Measurements from ENCODE around the gene NUP210. TPM values are rescaled to one million over a fixed set of nuclear protein-coding genes. Genes with fewer than 3 reads are reported as not detected.
A peak's percentile ranks its signal among the peaks of the same experiment; 100 is the strongest.

NUP210 gene
- total RNA-seq, 4 donors from 2014 or later = 3.1 to 15.4 (median 5.0) TPM

DNA sequence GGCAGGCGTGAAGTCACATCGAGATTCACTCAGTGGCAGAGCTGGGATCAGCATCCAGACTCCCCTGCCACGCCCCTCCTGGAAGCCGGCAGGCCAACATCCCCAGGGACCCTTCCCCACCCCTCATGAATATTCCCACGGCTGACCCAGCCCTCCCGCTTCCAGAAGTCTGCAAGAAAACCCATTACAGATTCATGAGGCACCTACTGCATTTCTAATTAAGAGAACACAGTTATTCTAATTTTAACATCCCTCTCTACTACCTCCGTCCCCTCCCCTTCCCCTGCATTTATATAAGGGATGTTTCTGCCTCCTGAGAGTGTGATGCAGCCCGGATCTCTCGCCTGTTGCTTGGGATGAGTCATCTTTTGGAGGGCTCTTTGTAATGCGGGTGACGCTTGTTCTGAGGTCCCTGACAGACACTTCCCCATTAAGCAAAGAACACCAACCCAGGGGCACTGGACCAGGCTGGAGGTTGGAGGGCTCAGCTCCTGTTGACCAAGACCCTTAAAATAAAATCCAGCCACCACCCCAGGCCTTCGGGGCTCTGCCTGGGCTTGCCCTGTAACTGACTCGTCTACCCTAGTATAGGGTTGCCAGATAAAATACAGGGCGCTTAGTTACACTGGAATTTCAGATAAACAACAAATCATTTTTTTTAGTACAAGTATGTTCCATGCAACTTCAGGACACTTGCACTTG is 118.7 kb downstream of the NUP210 start:
- no peaks in the 10 kb centered on the region for H3K36me3 ChIP-seq
- H3K27ac ChIP-seq = no peak overlapping the region
- WGBS = 27% methylated on average over 13 of the region's 14 CpGs
- DNase-seq (ENCODE audit: low spot score in 2 of 2) = no peak
- TF ChIP-seq POLR2AphosphoS5 (IDR thresholded peaks at IDR 0.05) (no peak), EP300 (IDR thresholded peaks at IDR 0.05) (no peak), POLR2A (IDR thresholded peaks at IDR 0.05) (no peak)
- TF ChIP-seq, protein P1, sequence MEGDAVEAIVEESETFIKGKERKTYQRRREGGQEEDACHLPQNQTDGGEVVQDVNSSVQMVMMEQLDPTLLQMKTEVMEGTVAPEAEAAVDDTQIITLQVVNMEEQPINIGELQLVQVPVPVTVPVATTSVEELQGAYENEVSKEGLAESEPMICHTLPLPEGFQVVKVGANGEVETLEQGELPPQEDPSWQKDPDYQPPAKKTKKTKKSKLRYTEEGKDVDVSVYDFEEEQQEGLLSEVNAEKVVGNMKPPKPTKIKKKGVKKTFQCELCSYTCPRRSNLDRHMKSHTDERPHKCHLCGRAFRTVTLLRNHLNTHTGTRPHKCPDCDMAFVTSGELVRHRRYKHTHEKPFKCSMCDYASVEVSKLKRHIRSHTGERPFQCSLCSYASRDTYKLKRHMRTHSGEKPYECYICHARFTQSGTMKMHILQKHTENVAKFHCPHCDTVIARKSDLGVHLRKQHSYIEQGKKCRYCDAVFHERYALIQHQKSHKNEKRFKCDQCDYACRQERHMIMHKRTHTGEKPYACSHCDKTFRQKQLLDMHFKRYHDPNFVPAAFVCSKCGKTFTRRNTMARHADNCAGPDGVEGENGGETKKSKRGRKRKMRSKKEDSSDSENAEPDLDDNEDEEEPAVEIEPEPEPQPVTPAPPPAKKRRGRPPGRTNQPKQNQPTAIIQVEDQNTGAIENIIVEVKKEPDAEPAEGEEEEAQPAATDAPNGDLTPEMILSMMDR (IDR thresholded peaks at IDR 0.05) = no peak
- H3K27me3 ChIP-seq = peaks cover 13% of the 10 kb centered on the region
- no peaks in the 10 kb centered on the region for H3K4me1 ChIP-seq
- H3K9me3 ChIP-seq = no peaks in the 10 kb centered on the region
- H3K4me3 ChIP-seq = no peak overlapping the region

DNA sequence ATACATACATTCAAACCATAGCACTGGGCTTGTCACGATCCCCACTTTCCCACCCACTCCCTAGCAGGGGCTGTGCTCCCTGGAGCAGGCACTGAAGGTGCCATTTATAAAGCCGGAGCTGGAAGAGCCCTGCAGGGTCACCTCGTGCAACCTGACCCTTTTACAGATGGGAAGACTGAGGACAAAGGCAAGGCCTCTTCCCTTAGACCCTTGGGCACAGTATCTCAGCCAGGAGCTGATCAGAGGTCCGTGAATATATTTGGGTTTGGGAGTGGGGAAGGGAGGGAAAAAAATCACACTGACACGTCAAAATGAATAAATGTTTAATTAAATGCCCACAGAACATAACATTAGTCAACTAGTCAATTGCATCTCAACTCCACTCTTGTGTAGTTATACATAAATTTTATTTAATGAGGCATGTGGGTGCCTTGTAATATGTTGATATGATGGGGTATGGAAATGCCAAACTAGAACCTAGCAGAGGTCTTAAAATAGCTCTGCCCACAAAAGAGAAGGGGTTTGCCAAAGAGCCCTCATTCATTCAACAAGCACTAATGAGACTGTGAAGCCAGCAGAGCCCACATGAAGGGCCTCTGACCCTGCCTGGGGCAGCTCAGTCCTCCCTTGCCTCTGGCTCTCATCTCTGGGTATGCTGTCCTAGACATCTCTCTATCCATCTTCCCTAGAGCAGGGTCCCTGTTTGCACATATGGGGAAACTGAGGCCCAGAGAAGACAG is 119.4 kb downstream of the NUP210 start:
- H3K36me3 ChIP-seq = no peaks in the 10 kb centered on the region
- WGBS = 77% methylated on average over 5 of the region's 5 CpGs
- no peaks in the 10 kb centered on the region for H3K4me1 ChIP-seq
- TF ChIP-seq POLR2A (IDR thresholded peaks at IDR 0.05) = no peak
- TF ChIP-seq POLR2AphosphoS5 (IDR thresholded peaks at IDR 0.05) = no peak
- TF ChIP-seq, protein P1 (IDR thresholded peaks at IDR 0.05) = no peak
- no peak for TF ChIP-seq EP300 (IDR thresholded peaks at IDR 0.05)
- no peaks in the 10 kb centered on the region for H3K9me3 ChIP-seq
- no peak overlapping the region for H3K4me3 ChIP-seq
- no peak overlapping the region for H3K27ac ChIP-seq
- DNase-seq (ENCODE audit: low spot score in 2 of 2) = no peak
- peaks cover 19% of the 10 kb centered on the region for H3K27me3 ChIP-seq

DNA sequence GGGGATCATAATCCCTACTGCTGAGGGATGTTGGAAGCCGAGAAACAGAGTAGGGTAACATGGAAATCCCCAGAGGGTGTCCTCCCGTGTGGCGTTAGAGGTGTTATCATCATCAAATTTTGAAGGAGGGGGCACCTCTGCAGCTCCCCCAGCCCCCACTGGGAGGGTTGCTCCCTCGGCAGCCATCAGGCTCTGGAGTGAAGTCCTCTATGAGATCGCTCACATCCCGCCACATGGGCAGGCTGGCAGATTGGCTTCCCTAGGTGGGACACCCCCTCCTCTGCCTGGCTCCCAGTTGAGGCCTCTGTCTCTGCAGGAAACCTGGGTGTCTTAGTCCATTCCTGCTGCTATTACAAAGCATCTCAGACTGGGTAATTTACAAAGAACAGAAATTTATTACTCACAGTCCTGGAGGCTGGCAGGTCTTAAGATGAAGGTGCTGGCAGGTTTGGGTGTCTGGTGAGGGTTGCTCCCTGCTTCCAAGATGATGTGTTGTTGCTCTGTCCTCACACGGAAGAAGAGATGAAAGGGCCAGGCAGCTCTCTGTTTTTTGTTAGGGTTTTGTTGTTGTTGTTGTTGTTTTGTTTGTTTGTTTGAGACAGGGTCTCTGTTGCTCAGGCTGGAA is 120.5 kb downstream of the NUP210 start:
- no peaks in the 10 kb centered on the region for H3K4me1 ChIP-seq
- no peaks in the 10 kb centered on the region for H3K36me3 ChIP-seq
- no peak for DNase-seq (ENCODE audit: low spot score in 2 of 2)
- H3K4me3 ChIP-seq = no peak overlapping the region
- H3K9me3 ChIP-seq = no peaks in the 10 kb centered on the region
- 76% methylated on average over 7 of the region's 7 CpGs for WGBS
- peaks cover 30% of the 10 kb centered on the region for H3K27me3 ChIP-seq
- H3K27ac ChIP-seq = no peak overlapping the region
- TF ChIP-seq POLR2A (IDR thresholded peaks at IDR 0.05) (no peak), EP300 (IDR thresholded peaks at IDR 0.05) (no peak), POLR2AphosphoS5 (IDR thresholded peaks at IDR 0.05) (no peak)
- TF ChIP-seq, protein P1 (IDR thresholded peaks at IDR 0.05) = no peak

DNA sequence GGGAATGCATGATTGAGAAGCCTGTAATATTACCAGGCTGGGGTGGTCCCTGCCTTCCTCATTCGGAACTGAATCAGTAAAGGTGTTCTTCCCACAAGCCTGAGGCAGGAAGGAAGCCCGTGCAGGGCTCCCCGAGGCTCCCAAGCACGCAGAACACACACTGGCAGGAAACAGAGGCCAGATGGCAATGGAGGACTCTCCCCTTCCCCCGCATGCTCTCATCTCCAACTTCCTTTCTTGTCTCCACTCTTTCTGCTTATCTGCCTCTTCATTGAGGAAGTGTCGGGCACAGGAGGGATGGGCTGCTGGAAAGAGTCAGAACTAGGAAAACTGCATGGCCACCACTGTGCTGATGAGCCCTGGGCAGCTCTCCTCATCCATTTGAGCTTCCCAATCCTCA is 123.5 kb downstream of the NUP210 start:
- TF ChIP-seq POLR2A (IDR thresholded peaks at IDR 0.05) (no peak), POLR2AphosphoS5 (IDR thresholded peaks at IDR 0.05) (no peak), EP300 (IDR thresholded peaks at IDR 0.05) (no peak)
- TF ChIP-seq, protein P1 (IDR thresholded peaks at IDR 0.05) = no peak
- H3K4me1 ChIP-seq = no peaks in the 10 kb centered on the region
- WGBS = 30% methylated on average over 5 of the region's 6 CpGs
- no peak overlapping the region for H3K4me3 ChIP-seq
- no peaks in the 10 kb centered on the region for H3K9me3 ChIP-seq
- peaks cover 39% of the 10 kb centered on the region for H3K27me3 ChIP-seq
- H3K27ac ChIP-seq = no peak overlapping the region
- peak in 1 of 2 donors; percentile 22 for DNase-seq (ENCODE audit: low spot score in 2 of 2)
- no peaks in the 10 kb centered on the region for H3K36me3 ChIP-seq

Data from suprapubic skin (tissue), 4 donors.